Measurements from ENCODE around the gene TBC1D8B. TPM values are rescaled to one million over a fixed set of nuclear protein-coding genes. Genes with fewer than 3 reads are reported as not detected.

The TBC1D8B gene
- total RNA-seq (2022; extraction: Qiagen RNA extraction; ENCODE audit: low read depth), result 0.88 to 1.6 TPM (median 1.3 TPM) in 5 replicates

DNA sequence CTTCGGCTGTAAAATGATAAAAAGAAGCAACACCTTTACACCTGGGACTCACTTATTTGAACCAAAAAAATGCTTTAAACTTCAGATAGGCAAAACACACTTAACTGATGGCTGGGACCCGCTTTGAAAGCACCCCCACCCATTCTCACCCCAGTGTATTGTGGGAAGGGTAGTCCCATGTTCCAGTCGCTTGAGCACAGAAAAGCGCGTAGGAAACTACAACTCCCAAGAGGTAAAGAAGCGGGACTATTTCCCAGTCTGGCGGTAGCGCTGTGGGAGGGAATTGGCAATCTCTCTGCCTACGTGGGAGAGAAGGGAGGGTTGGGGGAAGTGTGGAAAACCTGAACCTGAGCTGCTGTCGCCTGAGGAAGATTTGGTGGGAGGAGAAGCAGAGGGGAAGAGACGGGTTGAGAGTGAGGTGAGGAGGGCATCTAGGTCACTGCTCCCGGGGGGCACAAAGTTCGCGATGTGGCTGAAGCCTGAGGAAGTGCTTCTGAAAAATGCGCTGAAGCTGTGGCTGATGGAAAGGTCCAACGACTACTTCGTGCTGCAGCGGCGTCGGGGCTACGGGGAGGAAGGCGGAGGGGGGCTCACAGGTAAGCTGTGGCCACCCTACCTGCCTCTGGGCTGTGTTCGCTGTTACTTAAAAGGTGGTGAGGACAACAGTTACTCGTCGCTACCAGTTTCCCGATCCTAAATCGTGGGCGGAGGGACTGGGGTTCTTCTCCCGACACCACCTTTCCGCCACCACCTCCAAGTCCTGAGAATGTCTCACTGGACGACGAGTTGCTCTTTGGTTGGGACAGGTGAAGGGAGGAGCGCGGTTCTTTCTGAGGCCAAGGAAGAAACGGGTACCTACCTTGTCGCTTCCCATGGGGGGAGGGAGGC lies at the start of gene TBC1D8B:
Gene TBC1D8B, plus strand, starts transcription at position 286 of the 888 bp plus-strand sequence. Its CDS starts 181 bp downstream, at position 467.

DNA sequence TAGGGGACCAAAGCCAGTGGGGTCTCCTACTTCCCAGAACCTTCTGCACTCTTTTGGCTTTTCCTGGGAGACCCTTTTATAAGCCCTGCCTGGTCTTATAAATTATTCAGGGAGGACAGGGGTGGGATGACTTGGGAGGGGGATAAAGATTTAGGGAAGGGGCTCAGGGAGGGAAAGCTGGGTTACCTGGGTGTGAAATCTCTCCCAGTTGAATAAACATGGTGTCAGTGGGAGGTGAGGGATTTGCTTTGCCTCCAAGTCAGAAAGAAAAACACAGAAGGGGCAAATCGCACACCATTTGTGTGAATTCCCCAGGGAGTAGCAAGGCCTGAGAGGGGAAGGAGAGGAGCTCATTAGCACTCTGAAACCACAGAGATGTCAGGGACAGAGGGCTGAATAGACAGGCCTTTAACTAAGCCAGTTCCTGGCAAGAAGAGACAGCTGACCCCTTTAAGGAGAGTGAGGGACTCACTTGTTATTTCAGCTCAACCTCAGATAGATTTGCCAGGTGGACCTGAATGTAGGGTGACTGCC lies 100.9 kb downstream of the TBC1D8B start, which contains the start of gene RIPPLY1:
Gene RIPPLY1, minus strand, starts transcription at position 51 of the 534 bp plus-strand sequence. CDS start 54 bp downstream, outside the sequence.

DNA sequence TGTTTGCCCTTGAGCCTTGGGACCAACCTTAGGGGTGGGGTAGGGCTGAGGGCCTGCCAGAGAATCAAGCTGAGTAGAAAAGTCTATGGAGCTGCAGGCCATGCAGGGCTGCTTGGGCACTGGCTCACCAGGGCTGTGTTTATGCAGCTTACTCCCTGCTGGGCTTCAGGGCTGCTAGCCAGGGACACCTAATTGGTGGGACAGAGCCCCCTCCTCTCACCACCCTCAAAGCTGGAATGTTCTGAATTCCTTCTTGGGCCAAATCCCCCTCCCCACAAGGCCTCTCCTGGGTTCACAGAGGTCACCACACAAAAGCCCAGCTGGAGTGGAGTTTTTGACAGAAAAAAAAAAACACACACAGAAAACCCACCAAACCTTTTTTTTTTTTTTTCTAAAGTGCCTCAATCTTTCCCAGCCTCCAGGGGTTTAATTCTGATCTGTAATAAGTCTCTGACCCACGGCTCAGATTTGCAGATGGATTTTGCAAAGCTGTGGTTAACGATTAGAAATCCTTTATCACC lies 117.5 kb downstream of the TBC1D8B start, which contains the start of gene CLDN2:
Gene CLDN2, plus strand, starts transcription at position 471 of the 521 bp plus-strand sequence. CDS start 7,827 bp downstream, outside the sequence.

Other genes with a start within 250 kb of the TBC1D8B start
- 0.07 to 0.08 TPM (median 0.08 TPM) in 3 of 5 replicates, not detected in the others for gene RADX, start 190.7 kb upstream of the TBC1D8B start, total RNA-seq (2022; extraction: Qiagen RNA extraction; ENCODE audit: low read depth)
- 0.05 to 0.06 TPM (median 0.06 TPM) in 3 of 5 replicates, not detected in the others for gene RNF128, start 76.0 kb upstream of the TBC1D8B start, total RNA-seq (2022; extraction: Qiagen RNA extraction; ENCODE audit: low read depth)
- 0.11 TPM in 1 of 5 replicates, not detected in the others for gene RIPPLY1, start 100.7 kb downstream of the TBC1D8B start, total RNA-seq (2022; extraction: Qiagen RNA extraction; ENCODE audit: low read depth)
- 5.8 to 8.3 TPM (median 7.4 TPM) in 5 replicates for gene CLDN2, start 117.7 kb downstream of the TBC1D8B start, total RNA-seq (2022; extraction: Qiagen RNA extraction; ENCODE audit: low read depth)
- 30.9 to 42.0 TPM (median 33.9 TPM) in 5 replicates for gene MORC4, start 197.5 kb downstream of the TBC1D8B start, total RNA-seq (2022; extraction: Qiagen RNA extraction; ENCODE audit: low read depth)